ENCODE data around the gene TSHZ1. TPM values are rescaled to one million over a fixed set of nuclear protein-coding genes. Genes with fewer than 3 reads are reported as not detected.

The TSHZ1 gene
- polyA plus RNA-seq, 1 donor from 2014 or later = 1.1 TPM

- no peak overlapping the region for H3K4me3 ChIP-seq (ENCODE audit: low read length)
- no peak overlapping the region for H2AFZ ChIP-seq (ENCODE audit: low read depth, low read length)
- no peaks in the 10 kb centered on the region for H3K36me3 ChIP-seq (ENCODE audit: insufficient read depth, low read length)
- H3K9me3 ChIP-seq (ENCODE audit: low read length) = no peaks in the 10 kb centered on the region
- TF ChIP-seq TAF1 (IDR thresholded peaks at IDR 0.05; ENCODE audit: low read depth) (no peak), REST (IDR thresholded peaks at IDR 0.05; ENCODE audit: borderline replicate concordance) (no peak), EZH2 (IDR thresholded peaks at IDR 0.05; ENCODE audit: borderline replicate concordance, insufficient read depth, low read length, poor library complexity, severe bottlenecking) (no peak), MXI1 (conservative IDR thresholded peaks at IDR 0.05; ENCODE audit: poor library complexity, severe bottlenecking) (no peak), POLR2AphosphoS5 (IDR thresholded peaks at IDR 0.05) (no peak), EP300 (conservative IDR thresholded peaks at IDR 0.05; ENCODE audit: poor library complexity, severe bottlenecking) (no peak), RAD21 (conservative IDR thresholded peaks at IDR 0.05) (no peak), SMC3 (conservative IDR thresholded peaks at IDR 0.05; ENCODE audit: poor library complexity) (no peak), CTCF (IDR thresholded peaks at IDR 0.05; ENCODE audit: poor library complexity, severe bottlenecking) (no peak)
- no peaks in the 10 kb centered on the region for H3K9me2 ChIP-seq (ENCODE audit: insufficient read depth, low read length)
- H3K27ac ChIP-seq (ENCODE audit: low read length) = no peak overlapping the region
- H3K4me2 ChIP-seq (ENCODE audit: low read length) = no peak overlapping the region
- no peak overlapping the region for H3K9ac ChIP-seq (ENCODE audit: low read length)
- no peaks in the 10 kb centered on the region for H4K20me1 ChIP-seq (ENCODE audit: insufficient read depth)
- H3F3A ChIP-seq (ENCODE audit: insufficient read depth, low read length, poor library complexity, severe bottlenecking) = no peaks in the 10 kb centered on the region
- no peaks in the 10 kb centered on the region for H3K27me3 ChIP-seq (ENCODE audit: insufficient read depth, low read depth, low read length)
- H3K79me2 ChIP-seq (replicated peaks; ENCODE audit: insufficient read depth, low read length) = no peaks in the 10 kb centered on the region
Observed at GRCh38 chr18:75162467-75162866, 48.1 kb upstream of the TSHZ1 start.

GRCh38 chr18:75162978-75163377, 47.6 kb upstream of the TSHZ1 start:
- H3K79me2 ChIP-seq (replicated peaks; ENCODE audit: insufficient read depth, low read length) = no peaks in the 10 kb centered on the region
- no peaks in the 10 kb centered on the region for H4K20me1 ChIP-seq (ENCODE audit: insufficient read depth)
- no peak overlapping the region for H3K4me3 ChIP-seq (ENCODE audit: low read length)
- no peaks in the 10 kb centered on the region for H3K27me3 ChIP-seq (ENCODE audit: insufficient read depth, low read depth, low read length)
- TF ChIP-seq MXI1 (conservative IDR thresholded peaks at IDR 0.05; ENCODE audit: poor library complexity, severe bottlenecking) (no peak), EP300 (conservative IDR thresholded peaks at IDR 0.05; ENCODE audit: poor library complexity, severe bottlenecking) (no peak), RAD21 (conservative IDR thresholded peaks at IDR 0.05) (no peak), EZH2 (IDR thresholded peaks at IDR 0.05; ENCODE audit: borderline replicate concordance, insufficient read depth, low read length, poor library complexity, severe bottlenecking) (no peak), CTCF (IDR thresholded peaks at IDR 0.05; ENCODE audit: poor library complexity, severe bottlenecking) (no peak), REST (IDR thresholded peaks at IDR 0.05; ENCODE audit: borderline replicate concordance) (no peak), SMC3 (conservative IDR thresholded peaks at IDR 0.05; ENCODE audit: poor library complexity) (no peak), TAF1 (IDR thresholded peaks at IDR 0.05; ENCODE audit: low read depth) (no peak), POLR2AphosphoS5 (IDR thresholded peaks at IDR 0.05) (no peak)
- H3F3A ChIP-seq (ENCODE audit: insufficient read depth, low read length, poor library complexity, severe bottlenecking) = no peaks in the 10 kb centered on the region
- H3K9me2 ChIP-seq (ENCODE audit: insufficient read depth, low read length) = no peaks in the 10 kb centered on the region
- H3K4me2 ChIP-seq (ENCODE audit: low read length) = no peak overlapping the region
- no peaks in the 10 kb centered on the region for H3K9me3 ChIP-seq (ENCODE audit: low read length)
- H2AFZ ChIP-seq (ENCODE audit: low read depth, low read length) = no peak overlapping the region
- H3K36me3 ChIP-seq (ENCODE audit: insufficient read depth, low read length) = no peaks in the 10 kb centered on the region
- no peak overlapping the region for H3K9ac ChIP-seq (ENCODE audit: low read length)
- H3K27ac ChIP-seq (ENCODE audit: low read length) = no peak overlapping the region

Measured in neural cell (in vitro differentiated cells).